GM23338 (cell line): ENCODE measurements around the gene SIGLEC6. TPM values are rescaled to one million over a fixed set of nuclear protein-coding genes. Genes with fewer than 3 reads are reported as not detected.

Experiments
- ATAC-seq: fragments of 200-7000 bp; cut with Tn5 transposase; 3 replicates; pipeline ENCODE4 v1.9.1; 2020
- DNase-seq: peaks from one replicate; pipeline ENCODE4 v3.0.0-alpha.2; 2015; ENCODE audit warnings: low spot score
- H2AFZ ChIP-seq: fragments of 200-600 bp; sonication (generic); 2 replicates; pipeline ENCODE4 v1.8.0; 2016; ENCODE audit warnings: antibody characterized with exemption, mild to moderate bottlenecking, moderate library complexity
- H3F3A ChIP-seq: fragments of 200-600 bp; sonication (generic); replicated peaks from 2 replicates; pipeline ENCODE4 v1.8.0; 2017; ENCODE audit warnings: antibody characterized with exemption, mixed run types, low read depth
- H3K27ac ChIP-seq: fragments of 200-600 bp; sonication (generic); 2 replicates; pipeline ENCODE4 v1.6.1; 2016; ENCODE audit warnings: low read depth
- H3K27me3 ChIP-seq: fragments of 200-600 bp; sonication (generic); 2 replicates; pipeline ENCODE4 v1.8.0; 2016; ENCODE audit warnings: mild to moderate bottlenecking, mixed run types, moderate library complexity; ENCODE audit not compliant: insufficient read depth
- H3K36me3 ChIP-seq: fragments of 200-600 bp; sonication (generic); 2 replicates; pipeline ENCODE4 v1.8.0; 2016; ENCODE audit warnings: mild to moderate bottlenecking; ENCODE audit not compliant: insufficient read depth
- H3K4me1 ChIP-seq: fragments of 200-600 bp; sonication (generic); 2 replicates; pipeline ENCODE4 v1.8.0; 2016; ENCODE audit warnings: mild to moderate bottlenecking, moderate library complexity; ENCODE audit not compliant: insufficient read depth
- H3K4me2 ChIP-seq: fragments of 200-600 bp; sonication (generic); 2 replicates; pipeline ENCODE4 v1.7.1; 2017; ENCODE audit warnings: mixed run types
- H3K4me3 ChIP-seq: fragments of 200-600 bp; sonication (generic); 2 replicates; pipeline ENCODE4 v1.6.1; 2016; ENCODE audit warnings: mixed run types
- H3K79me2 ChIP-seq: fragments of 200-600 bp; sonication (generic); replicated peaks from 2 replicates; pipeline ENCODE4 v1.8.0; 2017; ENCODE audit warnings: mild to moderate bottlenecking; ENCODE audit not compliant: insufficient read depth
- H3K9me2 ChIP-seq: fragments of 200-600 bp; sonication (generic); 2 replicates; pipeline ENCODE4 v1.8.0; 2017; ENCODE audit not compliant: insufficient read depth
- H4K20me1 ChIP-seq: fragments of 200-600 bp; sonication (generic); replicated peaks from 2 replicates; pipeline ENCODE4 v1.8.0; 2017; ENCODE audit warnings: mild to moderate bottlenecking; ENCODE audit not compliant: insufficient read depth
- H3K27ac Mint-ChIP-seq: 2 replicates; pipeline ENCODE4 v1.8.0; 2020; ENCODE audit warnings: inconsistent platforms, mild to moderate bottlenecking, moderate library complexity, mixed read lengths
- H3K27me3 Mint-ChIP-seq: 3 replicates; pipeline ENCODE4 v1.8.0; 2022; ENCODE audit warnings: low read depth, mild to moderate bottlenecking, moderate library complexity, mixed read lengths, inconsistent platforms; ENCODE audit not compliant: insufficient read depth, poor library complexity
- H3K36me3 Mint-ChIP-seq: 3 replicates; pipeline ENCODE4 v1.8.0; 2021; ENCODE audit warnings: low read depth, mild to moderate bottlenecking, inconsistent platforms, moderate library complexity, mixed read lengths
- H3K4me1 Mint-ChIP-seq: 3 replicates; pipeline ENCODE4 v1.8.0; 2020; ENCODE audit warnings: mild to moderate bottlenecking, inconsistent platforms, mixed read lengths
- H3K4me3 Mint-ChIP-seq: 3 replicates; pipeline ENCODE4 v1.8.0; 2021; ENCODE audit warnings: moderate library complexity, mild to moderate bottlenecking, inconsistent platforms, mixed read lengths
- H3K9me3 Mint-ChIP-seq: 3 replicates; pipeline ENCODE4 v1.8.0; 2020; ENCODE audit warnings: moderate library complexity, mild to moderate bottlenecking, inconsistent platforms, mixed read lengths
- CREB1 ChIP-seq: fragments of 250-450 bp; sonication (Bioruptor Pico); IDR thresholded peaks from 2 replicates; pipeline ENCODE4 v1.5.0; 2020; ENCODE audit warnings: low read depth, mild to moderate bottlenecking, moderate library complexity
- EZH2 ChIP-seq: fragments of 200-600 bp; sonication (generic); IDR thresholded peaks from one replicate; pipeline ENCODE4 v1.8.0; 2017; ENCODE audit warnings: antibody characterized with exemption, mild to moderate bottlenecking, low read depth; ENCODE audit not compliant: unreplicated experiment
- EZH2phosphoT487 ChIP-seq: fragments of 200-600 bp; sonication (generic); IDR thresholded peaks from one replicate; pipeline ENCODE4 v1.8.1; 2018; ENCODE audit warnings: antibody characterized with exemption; ENCODE audit not compliant: unreplicated experiment
- JUNB ChIP-seq: IDR thresholded peaks from one replicate; pipeline ENCODE4 v1.6.1; 2016; ENCODE audit warnings: antibody characterized with exemption; ENCODE audit not compliant: unreplicated experiment
- POLR2AphosphoS5 ChIP-seq: IDR thresholded peaks from 2 replicates; pipeline ENCODE4 v1.6.1; 2016; ENCODE audit warnings: antibody characterized with exemption, low read depth
- STAT1 ChIP-seq: IDR thresholded peaks from one replicate; pipeline ENCODE4 v1.6.1; 2016; ENCODE audit warnings: antibody characterized with exemption; ENCODE audit not compliant: unreplicated experiment
- ZNF114 ChIP-seq: fragments of 250-450 bp; sonication (Bioruptor Pico); IDR thresholded peaks from 2 replicates; pipeline ENCODE4 v1.5.0; 2020; ENCODE audit warnings: mild to moderate bottlenecking, moderate library complexity
- ZNF331 ChIP-seq: fragments of 250-450 bp; sonication (Bioruptor Pico); IDR thresholded peaks from 2 replicates; pipeline ENCODE4 v1.5.0; 2020; ENCODE audit warnings: low read depth, mild to moderate bottlenecking, moderate library complexity
- polyA plus RNA-seq: library from polyadenylated mRNA; unstranded; fragments of >200 nt; fragmentation: Nextera tagmentation; extraction: Ambion mirVana; gene quantifications from 2 replicates; pipeline ENCODE4 v1.2.1, GENCODE V29; 2016
- total RNA-seq: library from RNA; depleted of rRNA; stranded (reverse); fragments of >200 nt; shearing (Covaris generic); gene quantifications from 2 replicates; pipeline ENCODE4 v1.2.3, GENCODE V29; 2014
- TF ChIP-seq, protein P1 (sequence below), 2 experiments: fragments of 200-600 bp in 1 of 2; sonication (generic) in 1 of 2; conservative IDR thresholded peaks; 2 replicates each; pipeline versions ENCODE4 v1.5.1 to v1.6.1; 2016 to 2017; ENCODE audit warnings: antibody characterized with exemption in 2 of 2, low read depth in 2 of 2, mild to moderate bottlenecking in 2 of 2, moderate library complexity in 1 of 2
- TF ChIP-seq, protein P2 (sequence below): IDR thresholded peaks from 2 replicates; pipeline ENCODE4 v1.6.1; 2016; ENCODE audit warnings: antibody characterized with exemption
- TF ChIP-seq, protein P3 (sequence below): fragments of 250-450 bp; sonication (Bioruptor Pico); IDR thresholded peaks from 2 replicates; pipeline ENCODE4 v1.5.0; 2020; ENCODE audit warnings: mild to moderate bottlenecking, moderate library complexity

SIGLEC6 gene
- total and polyA plus RNA-seq, 2 experiments from 2014 or later = 0.76 TPM; not detected in 1

DNA sequence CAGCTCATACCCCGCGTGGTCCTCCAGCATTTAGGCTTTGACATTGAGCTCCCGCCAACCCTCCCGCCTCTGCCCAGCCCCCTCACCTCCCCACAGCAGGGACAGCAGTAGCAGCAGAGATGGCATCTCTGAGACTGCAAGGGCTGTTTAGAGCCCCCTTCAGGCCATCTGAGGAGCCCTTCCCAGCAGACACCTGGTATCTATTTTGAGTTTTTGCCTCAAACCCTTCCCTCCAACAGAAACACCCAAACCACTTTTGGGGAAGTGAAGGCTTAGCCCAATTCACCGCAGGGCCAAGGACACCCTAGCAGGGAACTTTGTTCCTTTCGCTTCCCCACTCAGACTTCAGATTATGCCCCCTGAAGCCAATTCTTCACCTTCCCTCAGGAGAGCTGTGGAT is 33.3 kb upstream of the SIGLEC6 start:
- Histone ChIP-seq H3K27ac (no peak overlapping the region), H3K9me2 (no peaks in the 10 kb centered on the region), H3K4me1 (no peaks in the 10 kb centered on the region), H4K20me1 (no peaks in the 10 kb centered on the region), H2AFZ (peak overlapping the region; percentile 88; the same call in 1 of the 2 replicates), H3K4me2 (no peak overlapping the region), H3F3A (no peaks in the 10 kb centered on the region), H3K79me2 (no peaks in the 10 kb centered on the region), H3K27me3 (peaks cover 8% of the 10 kb centered on the region; the same call in 1 of the 2 replicates), H3K36me3 (no peaks in the 10 kb centered on the region), H3K4me3 (no peak overlapping the region)
- no peaks in the 10 kb centered on the region for H3K36me3 Mint-ChIP-seq
- DNase-seq (peak; percentile 66), ATAC-seq (peak; percentile 94)
- TF ChIP-seq, protein P1, sequence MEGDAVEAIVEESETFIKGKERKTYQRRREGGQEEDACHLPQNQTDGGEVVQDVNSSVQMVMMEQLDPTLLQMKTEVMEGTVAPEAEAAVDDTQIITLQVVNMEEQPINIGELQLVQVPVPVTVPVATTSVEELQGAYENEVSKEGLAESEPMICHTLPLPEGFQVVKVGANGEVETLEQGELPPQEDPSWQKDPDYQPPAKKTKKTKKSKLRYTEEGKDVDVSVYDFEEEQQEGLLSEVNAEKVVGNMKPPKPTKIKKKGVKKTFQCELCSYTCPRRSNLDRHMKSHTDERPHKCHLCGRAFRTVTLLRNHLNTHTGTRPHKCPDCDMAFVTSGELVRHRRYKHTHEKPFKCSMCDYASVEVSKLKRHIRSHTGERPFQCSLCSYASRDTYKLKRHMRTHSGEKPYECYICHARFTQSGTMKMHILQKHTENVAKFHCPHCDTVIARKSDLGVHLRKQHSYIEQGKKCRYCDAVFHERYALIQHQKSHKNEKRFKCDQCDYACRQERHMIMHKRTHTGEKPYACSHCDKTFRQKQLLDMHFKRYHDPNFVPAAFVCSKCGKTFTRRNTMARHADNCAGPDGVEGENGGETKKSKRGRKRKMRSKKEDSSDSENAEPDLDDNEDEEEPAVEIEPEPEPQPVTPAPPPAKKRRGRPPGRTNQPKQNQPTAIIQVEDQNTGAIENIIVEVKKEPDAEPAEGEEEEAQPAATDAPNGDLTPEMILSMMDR (conservative IDR thresholded peaks at IDR 0.05; ENCODE audit: low read depth in 2 of 2) = peak; percentile 51 to 65
- no peak for TF ChIP-seq CREB1 (CRISPR knock-in tag)
- peaks cover 3% of the 10 kb centered on the region for H3K27me3 Mint-ChIP-seq
- H3K27ac Mint-ChIP-seq = no peak overlapping the region
- H3K4me3 Mint-ChIP-seq = no peak overlapping the region
- peaks cover 50% of the 10 kb centered on the region for H3K9me3 Mint-ChIP-seq
- H3K4me1 Mint-ChIP-seq = no peaks in the 10 kb centered on the region

DNA sequence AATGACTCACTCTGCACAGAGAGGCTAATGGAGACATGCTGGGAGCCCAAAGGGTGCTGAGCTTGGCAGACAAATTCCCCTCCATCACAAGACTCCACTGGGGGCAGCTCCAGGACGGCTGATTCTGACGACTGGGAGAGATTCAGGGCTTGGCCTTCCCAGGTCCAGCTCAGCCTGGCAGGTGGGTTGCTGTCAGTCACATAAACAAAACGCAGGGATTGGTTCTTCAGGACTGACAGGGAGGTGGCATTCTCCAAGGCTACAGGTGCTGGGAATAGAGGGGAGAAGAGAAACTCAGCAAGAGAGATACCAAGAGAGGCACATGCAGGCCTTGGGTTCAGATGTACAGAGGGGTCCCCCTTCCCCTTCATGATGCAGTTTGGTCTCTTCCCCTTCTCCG is 28.9 kb upstream of the SIGLEC6 start:
- no peaks in the 10 kb centered on the region for H3F3A ChIP-seq
- H3K4me2 ChIP-seq = no peak overlapping the region
- Mint-ChIP-seq H3K27me3 (peaks cover 3% of the 10 kb centered on the region), H3K36me3 (no peaks in the 10 kb centered on the region; the same call in 1 of the 3 replicates), H3K4me1 (no peaks in the 10 kb centered on the region), H3K9me3 (peaks cover 71% of the 10 kb centered on the region), H3K4me3 (no peak overlapping the region), H3K27ac (no peak overlapping the region)
- no peak overlapping the region for H2AFZ ChIP-seq
- ATAC-seq = peak; percentile 40; the same call in 2 of the 3 replicates
- no peak overlapping the region for H3K4me3 ChIP-seq
- H4K20me1 ChIP-seq = no peaks in the 10 kb centered on the region
- peak; percentile 42 for DNase-seq
- no peaks in the 10 kb centered on the region for H3K27me3 ChIP-seq
- no peaks in the 10 kb centered on the region for H3K9me2 ChIP-seq
- H3K36me3 ChIP-seq = no peaks in the 10 kb centered on the region
- H3K4me1 ChIP-seq = no peaks in the 10 kb centered on the region
- H3K79me2 ChIP-seq = no peaks in the 10 kb centered on the region
- no peak overlapping the region for H3K27ac ChIP-seq
- TF ChIP-seq POLR2AphosphoS5 = no peak
- TF ChIP-seq JUNB = no peak
- no peak for TF ChIP-seq EZH2
- no peak for TF ChIP-seq STAT1
- TF ChIP-seq CREB1 (CRISPR knock-in tag) = no peak
- no peak for TF ChIP-seq EZH2phosphoT487
- no peak for TF ChIP-seq ZNF114 (CRISPR knock-in tag)
- TF ChIP-seq, protein P2, sequence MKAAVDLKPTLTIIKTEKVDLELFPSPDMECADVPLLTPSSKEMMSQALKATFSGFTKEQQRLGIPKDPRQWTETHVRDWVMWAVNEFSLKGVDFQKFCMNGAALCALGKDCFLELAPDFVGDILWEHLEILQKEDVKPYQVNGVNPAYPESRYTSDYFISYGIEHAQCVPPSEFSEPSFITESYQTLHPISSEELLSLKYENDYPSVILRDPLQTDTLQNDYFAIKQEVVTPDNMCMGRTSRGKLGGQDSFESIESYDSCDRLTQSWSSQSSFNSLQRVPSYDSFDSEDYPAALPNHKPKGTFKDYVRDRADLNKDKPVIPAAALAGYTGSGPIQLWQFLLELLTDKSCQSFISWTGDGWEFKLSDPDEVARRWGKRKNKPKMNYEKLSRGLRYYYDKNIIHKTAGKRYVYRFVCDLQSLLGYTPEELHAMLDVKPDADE = no peak
- TF ChIP-seq ZNF331 (CRISPR knock-in tag) = no peak
- TF ChIP-seq, protein P3, sequence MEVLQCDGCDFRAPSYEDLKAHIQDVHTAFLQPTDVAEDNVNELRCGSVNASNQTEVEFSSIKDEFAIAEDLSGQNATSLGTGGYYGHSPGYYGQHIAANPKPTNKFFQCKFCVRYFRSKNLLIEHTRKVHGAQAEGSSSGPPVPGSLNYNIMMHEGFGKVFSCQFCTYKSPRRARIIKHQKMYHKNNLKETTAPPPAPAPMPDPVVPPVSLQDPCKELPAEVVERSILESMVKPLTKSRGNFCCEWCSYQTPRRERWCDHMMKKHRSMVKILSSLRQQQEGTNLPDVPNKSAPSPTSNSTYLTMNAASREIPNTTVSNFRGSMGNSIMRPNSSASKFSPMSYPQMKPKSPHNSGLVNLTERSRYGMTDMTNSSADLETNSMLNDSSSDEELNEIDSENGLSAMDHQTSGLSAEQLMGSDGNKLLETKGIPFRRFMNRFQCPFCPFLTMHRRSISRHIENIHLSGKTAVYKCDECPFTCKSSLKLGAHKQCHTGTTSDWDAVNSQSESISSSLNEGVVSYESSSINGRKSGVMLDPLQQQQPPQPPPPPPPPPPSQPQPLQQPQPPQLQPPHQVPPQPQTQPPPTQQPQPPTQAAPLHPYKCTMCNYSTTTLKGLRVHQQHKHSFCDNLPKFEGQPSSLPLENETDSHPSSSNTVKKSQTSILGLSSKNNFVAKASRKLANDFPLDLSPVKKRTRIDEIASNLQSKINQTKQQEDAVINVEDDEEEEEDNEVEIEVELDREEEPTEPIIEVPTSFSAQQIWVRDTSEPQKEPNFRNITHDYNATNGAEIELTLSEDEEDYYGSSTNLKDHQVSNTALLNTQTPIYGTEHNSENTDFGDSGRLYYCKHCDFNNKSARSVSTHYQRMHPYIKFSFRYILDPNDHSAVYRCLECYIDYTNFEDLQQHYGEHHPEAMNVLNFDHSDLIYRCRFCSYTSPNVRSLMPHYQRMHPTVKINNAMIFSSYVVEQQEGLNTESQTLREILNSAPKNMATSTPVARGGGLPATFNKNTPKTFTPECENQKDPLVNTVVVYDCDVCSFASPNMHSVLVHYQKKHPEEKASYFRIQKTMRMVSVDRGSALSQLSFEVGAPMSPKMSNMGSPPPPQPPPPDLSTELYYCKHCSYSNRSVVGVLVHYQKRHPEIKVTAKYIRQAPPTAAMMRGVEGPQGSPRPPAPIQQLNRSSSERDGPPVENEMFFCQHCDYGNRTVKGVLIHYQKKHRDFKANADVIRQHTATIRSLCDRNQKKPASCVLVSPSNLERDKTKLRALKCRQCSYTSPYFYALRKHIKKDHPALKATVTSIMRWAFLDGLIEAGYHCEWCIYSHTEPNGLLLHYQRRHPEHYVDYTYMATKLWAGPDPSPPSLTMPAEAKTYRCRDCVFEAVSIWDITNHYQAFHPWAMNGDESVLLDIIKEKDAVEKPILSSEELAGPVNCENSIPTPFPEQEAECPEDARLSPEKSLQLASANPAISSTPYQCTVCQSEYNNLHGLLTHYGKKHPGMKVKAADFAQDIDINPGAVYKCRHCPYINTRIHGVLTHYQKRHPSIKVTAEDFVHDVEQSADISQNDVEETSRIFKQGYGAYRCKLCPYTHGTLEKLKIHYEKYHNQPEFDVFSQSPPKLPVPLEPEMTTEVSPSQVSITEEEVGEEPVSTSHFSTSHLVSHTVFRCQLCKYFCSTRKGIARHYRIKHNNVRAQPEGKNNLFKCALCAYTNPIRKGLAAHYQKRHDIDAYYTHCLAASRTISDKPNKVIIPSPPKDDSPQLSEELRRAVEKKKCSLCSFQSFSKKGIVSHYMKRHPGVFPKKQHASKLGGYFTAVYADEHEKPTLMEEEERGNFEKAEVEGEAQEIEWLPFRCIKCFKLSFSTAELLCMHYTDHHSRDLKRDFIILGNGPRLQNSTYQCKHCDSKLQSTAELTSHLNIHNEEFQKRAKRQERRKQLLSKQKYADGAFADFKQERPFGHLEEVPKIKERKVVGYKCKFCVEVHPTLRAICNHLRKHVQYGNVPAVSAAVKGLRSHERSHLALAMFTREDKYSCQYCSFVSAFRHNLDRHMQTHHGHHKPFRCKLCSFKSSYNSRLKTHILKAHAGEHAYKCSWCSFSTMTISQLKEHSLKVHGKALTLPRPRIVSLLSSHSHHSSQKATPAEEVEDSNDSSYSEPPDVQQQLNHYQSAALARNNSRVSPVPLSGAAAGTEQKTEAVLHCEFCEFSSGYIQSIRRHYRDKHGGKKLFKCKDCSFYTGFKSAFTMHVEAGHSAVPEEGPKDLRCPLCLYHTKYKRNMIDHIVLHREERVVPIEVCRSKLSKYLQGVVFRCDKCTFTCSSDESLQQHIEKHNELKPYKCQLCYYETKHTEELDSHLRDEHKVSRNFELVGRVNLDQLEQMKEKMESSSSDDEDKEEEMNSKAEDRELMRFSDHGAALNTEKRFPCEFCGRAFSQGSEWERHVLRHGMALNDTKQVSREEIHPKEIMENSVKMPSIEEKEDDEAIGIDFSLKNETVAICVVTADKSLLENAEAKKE = no peak
